G401.6 (cell line): ENCODE results near the gene UBB.
A peak's percentile ranks its signal among the peaks of the same experiment; 100 is the strongest.

Source experiments
- FAIRE-seq: peaks from 2 replicates; lab custom pipeline; 2012; peaks lifted over from hg19 to GRCh38; lab: Jason Lieb, UNC

Gene UBB

GRCh38 chr17:16380640-16381495, at the start of gene UBB:
Gene UBB, plus strand, starts transcription at chr17:16381091. Its CDS starts 817 bp downstream, at chr17:16381908.
- FAIRE-seq: peak; percentile 28

GRCh38 chr17:16338391-16338790, 42.5 kb upstream of the UBB start:
- FAIRE-seq: no peak

- no peak for FAIRE-seq
Measured at GRCh38 chr17:16339402-16339801, 41.5 kb upstream of the UBB start.

- no peak for FAIRE-seq
Measured at GRCh38 chr17:16339959-16340358, 40.9 kb upstream of the UBB start.

- FAIRE-seq: no peak
Measured at GRCh38 chr17:16342979-16343378, 37.9 kb upstream of the UBB start.

GRCh38 chr17:16343569-16343968, 37.3 kb upstream of the UBB start:
- no peak for FAIRE-seq

GRCh38 chr17:16345565-16345964, 35.3 kb upstream of the UBB start:
- FAIRE-seq: no peak

GRCh38 chr17:16346721-16347271, 34.1 kb upstream of the UBB start:
- FAIRE-seq: no peak

GRCh38 chr17:16348586-16348985, 32.3 kb upstream of the UBB start:
- FAIRE-seq: no peak

GRCh38 chr17:16349431-16349830, 31.5 kb upstream of the UBB start:
- no peak for FAIRE-seq

- no peak for FAIRE-seq
Measured at GRCh38 chr17:16351831-16352230, 29.1 kb upstream of the UBB start.

- no peak for FAIRE-seq
Measured at GRCh38 chr17:16352303-16352666, 28.6 kb upstream of the UBB start.

GRCh38 chr17:16352667-16353316, 28.1 kb upstream of the UBB start:
- no peak for FAIRE-seq

- no peak for FAIRE-seq
Measured at GRCh38 chr17:16353317-16354174, 27.3 kb upstream of the UBB start, which contains the start of gene CENPV. Gene CENPV, minus strand, starts transcription at chr17:16353469. Its CDS starts 33 bp downstream, at chr17:16353436.

- no peak for FAIRE-seq
Measured at GRCh38 chr17:16354585-16354984, 26.3 kb upstream of the UBB start.

GRCh38 chr17:16358394-16358793, 22.5 kb upstream of the UBB start:
- FAIRE-seq: no peak

- FAIRE-seq: no peak
Measured at GRCh38 chr17:16361874-16362273, 19.0 kb upstream of the UBB start.

- peak; percentile 90 for FAIRE-seq
Measured at GRCh38 chr17:16363749-16364536, 16.9 kb upstream of the UBB start.

- FAIRE-seq: no peak
Measured at GRCh38 chr17:16364625-16365024, 16.3 kb upstream of the UBB start.

- FAIRE-seq: no peak
Measured at GRCh38 chr17:16371742-16372141, 9.1 kb upstream of the UBB start.

- no peak for FAIRE-seq
Measured at GRCh38 chr17:16374146-16374938, 6.5 kb upstream of the UBB start.
